Upper lobe of left lung (tissue), 4 donors: Measurements from ENCODE around the gene GPRC5C.

Experiments used
- EP300 ChIP-seq, 4 donors: sonication (generic); formaldehyde crosslinking; IDR thresholded peaks; one replicate each; pipeline ENCODE4 v1.5.1; 2017; ENCODE audit warnings: antibody characterized with exemption in 4 of 4, control low read depth in 2 of 4
- POLR2A ChIP-seq, 4 donors: fragments of 450-650 bp; IDR thresholded peaks; one replicate each; pipeline ENCODE4 v1.5.1; 2016 to 2017; ENCODE audit warnings: antibody characterized with exemption in 4 of 4, mild to moderate bottlenecking in 2 of 4
- POLR2AphosphoS5 ChIP-seq, 2 donors: sonication (generic); formaldehyde crosslinking; IDR thresholded peaks; one replicate each; pipeline ENCODE4 v1.5.1; 2017; ENCODE audit warnings: antibody characterized with exemption in 2 of 2
- TF ChIP-seq, protein P1 (sequence below), 6 experiments: fragments of 450-650 bp in 4 of 6; fragments of 200-600 bp in 2 of 6; sonication (generic) in 2 of 6; IDR thresholded peaks; one replicate each; pipeline ENCODE4 v1.5.1; 2016 to 2019; ENCODE audit warnings: antibody characterized with exemption in 6 of 6

GRCh38 chr17:74467221-74467951, 35.5 kb downstream of the GPRC5C start:
- TF ChIP-seq, protein P1, sequence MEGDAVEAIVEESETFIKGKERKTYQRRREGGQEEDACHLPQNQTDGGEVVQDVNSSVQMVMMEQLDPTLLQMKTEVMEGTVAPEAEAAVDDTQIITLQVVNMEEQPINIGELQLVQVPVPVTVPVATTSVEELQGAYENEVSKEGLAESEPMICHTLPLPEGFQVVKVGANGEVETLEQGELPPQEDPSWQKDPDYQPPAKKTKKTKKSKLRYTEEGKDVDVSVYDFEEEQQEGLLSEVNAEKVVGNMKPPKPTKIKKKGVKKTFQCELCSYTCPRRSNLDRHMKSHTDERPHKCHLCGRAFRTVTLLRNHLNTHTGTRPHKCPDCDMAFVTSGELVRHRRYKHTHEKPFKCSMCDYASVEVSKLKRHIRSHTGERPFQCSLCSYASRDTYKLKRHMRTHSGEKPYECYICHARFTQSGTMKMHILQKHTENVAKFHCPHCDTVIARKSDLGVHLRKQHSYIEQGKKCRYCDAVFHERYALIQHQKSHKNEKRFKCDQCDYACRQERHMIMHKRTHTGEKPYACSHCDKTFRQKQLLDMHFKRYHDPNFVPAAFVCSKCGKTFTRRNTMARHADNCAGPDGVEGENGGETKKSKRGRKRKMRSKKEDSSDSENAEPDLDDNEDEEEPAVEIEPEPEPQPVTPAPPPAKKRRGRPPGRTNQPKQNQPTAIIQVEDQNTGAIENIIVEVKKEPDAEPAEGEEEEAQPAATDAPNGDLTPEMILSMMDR (IDR thresholded peaks at IDR 0.05), result no peak
- TF ChIP-seq POLR2A (IDR thresholded peaks at IDR 0.05), result peak in 1 of 4 donors; percentile 29
- TF ChIP-seq POLR2AphosphoS5 (IDR thresholded peaks at IDR 0.05), result no peak
- no peak for TF ChIP-seq EP300 (IDR thresholded peaks at IDR 0.05)
